Left ventricle myocardium inferior (tissue), 1 donor: ENCODE results near the gene DUSP6. TPM values are rescaled to one million over a fixed set of nuclear protein-coding genes. Genes with fewer than 3 reads are reported as not detected.

Experiments used
- DNase-seq: peaks from one replicate; pipeline ENCODE4 v3.0.0-alpha.2; 2020
- H3K27ac ChIP-seq: fragments of 200-600 bp; replicated peaks from 2 replicates; pipeline ENCODE4 v1.8.0; 2021
- H3K27me3 ChIP-seq: fragments of 200-600 bp; 2 replicates; pipeline ENCODE4 v1.8.0; 2021; ENCODE audit warnings: low read depth
- H3K36me3 ChIP-seq: fragments of 200-600 bp; 2 replicates; pipeline ENCODE4 v1.8.0; 2021
- H3K4me1 ChIP-seq: fragments of 200-600 bp; 2 replicates; pipeline ENCODE4 v1.8.0; 2021
- H3K4me3 ChIP-seq: fragments of 200-600 bp; 2 replicates; pipeline ENCODE4 v1.8.0; 2021; ENCODE audit warnings: mild to moderate bottlenecking, moderate library complexity
- H3K9me3 ChIP-seq: fragments of 200-600 bp; replicated peaks from 2 replicates; pipeline ENCODE4 v1.8.0; 2021
- intact Hi-C: fragments of 100-400 bp; cut with micrococcal nuclease; formaldehyde crosslinking; loops from one replicate; pipeline ENCODE4 v1.11.0; 2022
- total RNA-seq: library from RNA; stranded (reverse); fragmentation: NEBNext Ultra II Directional; extraction: Animal tissue kit (Norgen Biotek cat#: 25700); gene quantifications from one replicate; pipeline ENCODE4 v1.2.1, GENCODE V29; 2021
- TF ChIP-seq, protein P1 (sequence below): fragments of 200-600 bp; IDR thresholded peaks from 2 replicates; pipeline ENCODE4 v1.8.0; 2021; ENCODE audit warnings: antibody characterized with exemption, mild to moderate bottlenecking, borderline replicate concordance
- donor health status: DM: no; HTN: yes; CAD: no; lungs with severe emphysema.

The DUSP6 gene
- total RNA-seq, 1 donor from 2014 or later, result 16.1 TPM

DNA sequence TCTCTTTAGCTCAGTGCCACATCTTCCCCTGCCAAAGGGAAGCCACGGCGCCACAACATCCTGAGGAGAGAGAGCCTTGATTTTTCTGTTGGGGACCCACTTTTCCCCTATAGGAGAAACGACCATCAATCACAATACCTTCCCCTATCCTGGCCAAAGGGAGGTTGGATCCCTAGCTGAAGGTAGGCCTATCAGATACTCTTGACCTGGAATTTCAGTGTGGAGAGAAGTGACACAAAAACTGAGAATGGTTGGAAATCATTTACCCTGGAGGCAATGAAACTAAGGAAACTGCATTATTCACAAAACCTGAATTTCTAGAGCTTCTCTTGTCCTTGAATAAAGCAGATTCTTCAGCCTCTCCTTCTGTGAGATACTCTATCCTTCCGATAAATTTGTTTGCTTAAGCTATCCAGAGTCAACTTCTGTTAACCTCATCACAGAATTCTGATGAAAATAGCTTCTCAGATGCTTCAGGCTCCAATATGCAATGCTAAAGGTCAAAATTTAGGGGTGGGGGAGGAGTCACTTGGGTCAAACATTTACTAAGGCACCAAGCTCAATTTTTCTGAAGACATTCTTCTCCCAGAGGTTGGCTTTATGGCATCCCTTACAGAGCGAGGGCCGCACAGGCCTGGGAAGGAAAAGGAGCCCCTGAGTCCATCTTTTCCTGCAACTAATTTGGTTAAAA, 27.0 kb upstream of the DUSP6 start:
- H3K9me3 ChIP-seq, result no peaks in the 10 kb centered on the region
- DNase-seq, result no peak
- H3K4me3 ChIP-seq, result no peak overlapping the region
- H3K27me3 ChIP-seq, result no peaks in the 10 kb centered on the region
- intact Hi-C loops, result no loop called here
- no peaks in the 10 kb centered on the region for H3K36me3 ChIP-seq
- TF ChIP-seq, protein P1, sequence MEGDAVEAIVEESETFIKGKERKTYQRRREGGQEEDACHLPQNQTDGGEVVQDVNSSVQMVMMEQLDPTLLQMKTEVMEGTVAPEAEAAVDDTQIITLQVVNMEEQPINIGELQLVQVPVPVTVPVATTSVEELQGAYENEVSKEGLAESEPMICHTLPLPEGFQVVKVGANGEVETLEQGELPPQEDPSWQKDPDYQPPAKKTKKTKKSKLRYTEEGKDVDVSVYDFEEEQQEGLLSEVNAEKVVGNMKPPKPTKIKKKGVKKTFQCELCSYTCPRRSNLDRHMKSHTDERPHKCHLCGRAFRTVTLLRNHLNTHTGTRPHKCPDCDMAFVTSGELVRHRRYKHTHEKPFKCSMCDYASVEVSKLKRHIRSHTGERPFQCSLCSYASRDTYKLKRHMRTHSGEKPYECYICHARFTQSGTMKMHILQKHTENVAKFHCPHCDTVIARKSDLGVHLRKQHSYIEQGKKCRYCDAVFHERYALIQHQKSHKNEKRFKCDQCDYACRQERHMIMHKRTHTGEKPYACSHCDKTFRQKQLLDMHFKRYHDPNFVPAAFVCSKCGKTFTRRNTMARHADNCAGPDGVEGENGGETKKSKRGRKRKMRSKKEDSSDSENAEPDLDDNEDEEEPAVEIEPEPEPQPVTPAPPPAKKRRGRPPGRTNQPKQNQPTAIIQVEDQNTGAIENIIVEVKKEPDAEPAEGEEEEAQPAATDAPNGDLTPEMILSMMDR, result no peak
- peaks cover 40% of the 10 kb centered on the region for H3K4me1 ChIP-seq
- no peak overlapping the region for H3K27ac ChIP-seq

DNA sequence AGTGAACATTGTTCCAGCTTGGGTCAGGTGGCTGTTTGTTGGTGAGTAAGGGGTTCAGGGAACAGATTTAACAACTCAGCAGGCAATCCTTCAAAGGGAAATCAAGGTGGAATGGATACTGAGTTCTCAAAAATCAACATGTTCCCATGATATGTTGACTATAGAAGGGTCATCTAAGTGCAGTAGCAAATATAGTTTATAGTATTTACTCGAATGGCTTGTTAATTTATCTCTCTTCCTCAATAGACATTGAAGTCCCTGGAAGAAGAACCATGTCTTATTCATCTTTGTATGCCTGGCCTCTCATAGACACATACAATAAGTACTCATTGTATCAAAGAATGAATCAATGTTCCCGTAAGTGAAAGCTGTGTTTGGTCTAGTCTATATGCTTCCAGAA, 24.5 kb upstream of the DUSP6 start:
- H3K4me1 ChIP-seq, result peaks cover 43% of the 10 kb centered on the region
- no peak overlapping the region for H3K4me3 ChIP-seq
- no peaks in the 10 kb centered on the region for H3K9me3 ChIP-seq
- intact Hi-C loops, result no loop called here
- no peak overlapping the region for H3K27ac ChIP-seq
- no peaks in the 10 kb centered on the region for H3K27me3 ChIP-seq
- no peak for DNase-seq
- H3K36me3 ChIP-seq, result no peaks in the 10 kb centered on the region
- TF ChIP-seq, protein P1, result no peak

DNA sequence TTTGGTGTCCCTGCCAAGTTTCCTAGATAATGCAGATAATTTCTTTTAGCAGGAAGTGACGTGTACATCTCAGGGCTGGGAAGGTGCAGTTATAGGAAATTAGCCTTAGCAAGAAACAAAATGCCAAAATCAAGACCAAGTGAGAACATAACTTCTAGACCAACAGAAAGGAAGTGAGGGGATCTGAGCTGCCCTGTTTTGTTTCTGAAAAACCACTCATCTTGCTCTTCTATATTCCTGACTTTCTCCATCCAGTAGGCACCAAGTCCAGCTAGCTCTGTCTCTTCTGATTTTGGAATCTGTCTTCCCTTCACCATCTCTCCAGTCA, 23.9 kb upstream of the DUSP6 start:
- H3K4me1 ChIP-seq, result peaks cover 43% of the 10 kb centered on the region
- DNase-seq, result no peak
- no peaks in the 10 kb centered on the region for H3K36me3 ChIP-seq
- no peak overlapping the region for H3K27ac ChIP-seq
- no peaks in the 10 kb centered on the region for H3K9me3 ChIP-seq
- TF ChIP-seq, protein P1, result no peak
- no peak overlapping the region for H3K4me3 ChIP-seq
- no peaks in the 10 kb centered on the region for H3K27me3 ChIP-seq
- intact Hi-C loops, result no loop called here

DNA sequence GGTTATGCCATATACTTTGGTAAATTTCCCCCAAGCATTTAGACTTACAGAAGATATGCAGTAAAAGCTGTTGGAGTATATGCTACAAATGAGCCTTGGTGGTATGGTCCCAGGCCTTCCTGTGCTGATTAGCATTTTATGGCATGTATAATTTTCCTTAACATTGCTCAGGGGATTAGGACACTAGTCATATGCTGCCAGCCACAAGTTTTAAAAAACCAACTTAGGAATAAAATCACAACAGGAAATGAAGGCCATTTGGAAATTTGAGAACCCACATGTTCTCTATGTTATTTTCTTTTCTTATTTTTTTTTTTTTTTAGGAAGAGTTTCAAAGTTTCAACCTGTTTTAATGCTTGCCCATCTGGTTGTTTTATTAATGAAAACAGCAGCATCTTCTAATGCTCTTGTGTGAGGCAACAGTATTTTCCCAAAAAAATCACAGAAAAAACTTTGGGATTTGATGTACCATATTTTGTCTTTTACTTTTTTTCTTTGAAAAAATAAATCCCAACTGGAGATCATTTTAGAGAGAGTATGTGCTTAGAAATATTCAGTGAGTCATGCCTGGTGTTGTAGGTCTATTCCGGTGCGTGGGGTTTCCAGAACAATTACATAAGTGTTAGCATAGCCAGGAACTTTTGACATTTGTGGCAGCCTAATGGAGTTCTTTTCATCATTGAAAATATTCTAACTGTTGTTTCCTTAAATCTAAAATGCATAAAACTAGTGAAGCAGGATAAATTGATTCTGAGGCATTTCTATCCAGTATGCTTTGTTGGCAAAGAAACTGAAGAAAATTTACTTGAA, 21.7 kb upstream of the DUSP6 start:
- Histone ChIP-seq H3K9me3 (no peaks in the 10 kb centered on the region), H3K36me3 (no peaks in the 10 kb centered on the region), H3K4me1 (peaks cover 31% of the 10 kb centered on the region), H3K27ac (peak overlapping the region; percentile 70), H3K4me3 (no peak overlapping the region), H3K27me3 (no peaks in the 10 kb centered on the region)
- no peak for DNase-seq
- TF ChIP-seq, protein P1, result no peak
- intact Hi-C loops, result no loop called here

DNA sequence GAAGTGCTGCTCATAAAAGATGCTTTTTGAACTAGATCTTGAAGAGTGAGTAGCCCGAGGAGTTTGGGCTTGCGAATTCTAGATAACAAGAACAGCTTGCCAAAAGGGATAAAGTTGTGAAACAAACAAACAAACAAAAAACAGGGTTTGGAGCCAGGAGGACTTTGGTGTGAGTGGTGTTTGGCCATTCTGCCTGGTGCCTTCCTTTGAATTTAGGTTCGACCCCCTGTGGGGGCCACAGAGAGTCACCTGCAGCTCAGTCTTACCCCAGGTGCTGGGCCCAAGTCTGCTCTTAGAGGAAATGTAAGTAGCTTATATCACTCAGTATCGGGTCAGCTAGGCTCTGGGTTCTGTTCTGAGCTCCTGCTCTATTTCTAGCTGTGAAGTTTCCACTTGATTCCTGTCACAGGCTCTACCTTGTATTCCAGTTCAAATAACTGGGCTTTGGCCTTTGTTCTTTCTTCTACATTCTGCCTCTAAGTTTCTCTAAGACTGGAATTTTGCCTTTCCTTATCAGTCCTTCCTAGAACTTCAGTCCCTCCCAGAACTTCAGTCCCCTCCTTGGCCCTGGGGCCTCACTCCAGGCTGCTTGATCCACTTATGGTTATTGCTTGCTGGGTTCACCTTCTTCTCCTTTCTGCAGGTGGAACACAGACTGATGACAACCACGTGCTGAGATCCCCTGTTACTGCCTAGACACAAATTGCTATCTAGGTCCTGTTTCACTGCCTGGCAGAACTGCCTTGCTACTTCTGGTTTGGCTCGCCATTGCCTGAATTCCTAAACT, 20.5 kb upstream of the DUSP6 start:
- H3K36me3 ChIP-seq, result no peaks in the 10 kb centered on the region
- peaks cover 27% of the 10 kb centered on the region for H3K4me1 ChIP-seq
- H3K4me3 ChIP-seq, result no peak overlapping the region
- peak overlapping the region; percentile 70 for H3K27ac ChIP-seq
- DNase-seq, result no peak
- no peaks in the 10 kb centered on the region for H3K27me3 ChIP-seq
- no peaks in the 10 kb centered on the region for H3K9me3 ChIP-seq
- intact Hi-C loops, result no loop called here
- TF ChIP-seq, protein P1, result no peak
